ENCODE results near the gene ZEB1.
A peak's percentile ranks its signal among the peaks of the same experiment; 100 is the strongest.
"Not testable (repeated sequence)": the region's sequence is repeated elsewhere in the genome, so short reads cannot be mapped to it uniquely, and the experiment has no call there.

Gene ZEB1

GRCh38 chr10:31319602-31320549 is 860 bp downstream of the ZEB1 start:
- peak; percentile 26 for DNase-seq

- DNase-seq, result no peak
Observed at GRCh38 chr10:31320550-31321211, 1.7 kb downstream of the ZEB1 start.

GRCh38 chr10:31321396-31321941 is 2.5 kb downstream of the ZEB1 start:
- DNase-seq, result no peak

- DNase-seq, result no peak
Observed at GRCh38 chr10:31322647-31323046, 3.6 kb downstream of the ZEB1 start.

GRCh38 chr10:31340343-31340742 is 21.3 kb downstream of the ZEB1 start:
- no peak for DNase-seq

GRCh38 chr10:31341552-31341951 is 22.5 kb downstream of the ZEB1 start:
- no peak for DNase-seq

GRCh38 chr10:31343009-31343408 is 24.0 kb downstream of the ZEB1 start:
- DNase-seq, result no peak

- DNase-seq, result no peak
Observed at GRCh38 chr10:31343551-31343950, 24.5 kb downstream of the ZEB1 start.

- DNase-seq, result no peak
Observed at GRCh38 chr10:31345886-31346285, 26.9 kb downstream of the ZEB1 start.

- no peak for DNase-seq
Observed at GRCh38 chr10:31346953-31347352, 27.9 kb downstream of the ZEB1 start.

- no peak for DNase-seq
Observed at GRCh38 chr10:31347705-31348104, 28.7 kb downstream of the ZEB1 start.

GRCh38 chr10:31350891-31351290 is 31.9 kb downstream of the ZEB1 start:
- no peak for DNase-seq

- no peak for DNase-seq
Observed at GRCh38 chr10:31352436-31353226, 33.6 kb downstream of the ZEB1 start.

- DNase-seq, result no peak
Observed at GRCh38 chr10:31353574-31353973, 34.6 kb downstream of the ZEB1 start.

GRCh38 chr10:31358688-31359330 is 39.8 kb downstream of the ZEB1 start:
- DNase-seq, result no peak

GRCh38 chr10:31359979-31360378 is 41.0 kb downstream of the ZEB1 start:
- no peak for DNase-seq

GRCh38 chr10:31361475-31361874 is 42.5 kb downstream of the ZEB1 start:
- not testable (repeated sequence) for DNase-seq

GRCh38 chr10:31362023-31362641 is 43.1 kb downstream of the ZEB1 start:
- no peak for DNase-seq

- not testable (repeated sequence) for DNase-seq
Observed at GRCh38 chr10:31363696-31364095, 44.7 kb downstream of the ZEB1 start.

GRCh38 chr10:31364238-31364637 is 45.2 kb downstream of the ZEB1 start:
- not testable (repeated sequence) for DNase-seq

- no peak for DNase-seq
Observed at GRCh38 chr10:31366703-31367102, 47.7 kb downstream of the ZEB1 start.

GRCh38 chr10:31368724-31369123 is 49.7 kb downstream of the ZEB1 start:
- no peak for DNase-seq
